Measurements from ENCODE around the gene CDC42SE1.

CDC42SE1 gene

DNA sequence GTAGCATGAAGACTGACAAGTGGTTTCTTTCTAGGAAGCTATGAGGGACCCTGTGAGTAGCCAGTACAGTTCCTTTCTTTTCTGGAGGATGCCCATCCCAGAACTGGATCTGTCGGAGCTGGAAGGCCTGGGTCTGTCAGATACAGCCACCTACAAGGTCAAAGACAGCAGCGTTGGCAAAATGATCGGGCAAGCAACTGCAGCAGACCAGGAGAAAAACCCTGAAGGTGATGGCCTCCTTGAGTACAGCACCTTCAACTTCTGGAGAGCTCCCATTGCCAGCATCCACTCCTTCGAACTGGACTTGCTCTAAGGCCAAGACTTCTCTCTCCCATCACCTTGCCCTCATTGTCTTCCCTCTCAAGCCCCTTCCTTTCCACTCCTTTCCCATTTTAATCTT, 7.8 kb upstream of the CDC42SE1 start:
- no peaks in the 10 kb centered on the region for H3K79me2 ChIP-seq (ENCODE audit: insufficient read depth, low read length)
- no peaks in the 10 kb centered on the region for H3K9me3 ChIP-seq (ENCODE audit: low read length)
- no peaks in the 10 kb centered on the region for H3K36me3 ChIP-seq (ENCODE audit: insufficient read depth, low read length)
- no peaks in the 10 kb centered on the region for H3K9me2 ChIP-seq (ENCODE audit: low read depth, low read length)
- H3K4me2 ChIP-seq (ENCODE audit: low read length): no peak overlapping the region
- no peak overlapping the region for H3K4me3 ChIP-seq (ENCODE audit: low read depth, low read length, poor library complexity, severe bottlenecking)
- no peaks in the 10 kb centered on the region for H3K27me3 ChIP-seq (ENCODE audit: insufficient read depth, low read length)
- 0 out of 2 replicates have a peak, but pooled peaks cover 11% of the 10 kb centered on the region for H3F3A ChIP-seq (ENCODE audit: insufficient read depth, low read length)
- H3K4me1 ChIP-seq (ENCODE audit: insufficient read depth, low read length, severe bottlenecking): peaks cover 24% of the 10 kb centered on the region
- TF ChIP-seq EZH2 (IDR thresholded peaks at IDR 0.05; ENCODE audit: borderline replicate concordance, low read length): no peak
- TF ChIP-seq CTCF (IDR thresholded peaks at IDR 0.05; ENCODE audit: low read length): no peak
- H3K9ac ChIP-seq (ENCODE audit: low read length): no peak overlapping the region
- no peaks in the 10 kb centered on the region for H4K20me1 ChIP-seq (ENCODE audit: insufficient read depth, low read length)
- no peak overlapping the region for H2AFZ ChIP-seq (ENCODE audit: low read length)
- H3K27ac ChIP-seq (ENCODE audit: low read depth, low read length, poor library complexity, severe bottlenecking): no peak overlapping the region

- Histone ChIP-seq H3K79me2 (ENCODE audit: insufficient read depth, low read length) (no peaks in the 10 kb centered on the region; the same call in 1 of the 2 replicates), H3K9me2 (ENCODE audit: low read depth, low read length) (no peaks in the 10 kb centered on the region), H3K27ac (ENCODE audit: low read depth, low read length, poor library complexity, severe bottlenecking) (peak overlapping the region; percentile 3), H4K20me1 (ENCODE audit: insufficient read depth, low read length) (no peaks in the 10 kb centered on the region), H3K4me1 (ENCODE audit: insufficient read depth, low read length, severe bottlenecking) (peaks cover 31% of the 10 kb centered on the region), H3K36me3 (ENCODE audit: insufficient read depth, low read length) (no peaks in the 10 kb centered on the region), H3K9ac (ENCODE audit: low read length) (no peak overlapping the region), H3K4me3 (ENCODE audit: low read depth, low read length, poor library complexity, severe bottlenecking) (no peak overlapping the region), H3K4me2 (ENCODE audit: low read length) (no peak overlapping the region), H3K9me3 (ENCODE audit: low read length) (no peaks in the 10 kb centered on the region), H3K27me3 (ENCODE audit: insufficient read depth, low read length) (no peaks in the 10 kb centered on the region), H3F3A (ENCODE audit: insufficient read depth, low read length) (0 out of 2 replicates have a peak, but pooled peaks cover 14% of the 10 kb centered on the region), H2AFZ (ENCODE audit: low read length) (no peak overlapping the region)
- TF ChIP-seq EZH2 (IDR thresholded peaks at IDR 0.05; ENCODE audit: borderline replicate concordance, low read length) (no peak), CTCF (IDR thresholded peaks at IDR 0.05; ENCODE audit: low read length) (no peak)
Observed at GRCh38 chr1:151065089-151065645, 5.7 kb upstream of the CDC42SE1 start.

- no peaks in the 10 kb centered on the region for H3K9me2 ChIP-seq (ENCODE audit: low read depth, low read length)
- no peaks in the 10 kb centered on the region for H3K27me3 ChIP-seq (ENCODE audit: insufficient read depth, low read length)
- TF ChIP-seq EZH2 (IDR thresholded peaks at IDR 0.05; ENCODE audit: borderline replicate concordance, low read length) (no peak), CTCF (IDR thresholded peaks at IDR 0.05; ENCODE audit: low read length) (no peak)
- H3K36me3 ChIP-seq (ENCODE audit: insufficient read depth, low read length): no peaks in the 10 kb centered on the region
- H2AFZ ChIP-seq (ENCODE audit: low read length): no peak overlapping the region
- H3K4me1 ChIP-seq (ENCODE audit: insufficient read depth, low read length, severe bottlenecking): peaks cover 31% of the 10 kb centered on the region
- H3K9ac ChIP-seq (ENCODE audit: low read length): no peak overlapping the region
- H3F3A ChIP-seq (ENCODE audit: insufficient read depth, low read length): 0 out of 2 replicates have a peak, but pooled peaks cover 5% of the 10 kb centered on the region
- H3K79me2 ChIP-seq (ENCODE audit: insufficient read depth, low read length): peaks cover 19% of the 10 kb centered on the region; the same call in 1 of the 2 replicates
- H4K20me1 ChIP-seq (ENCODE audit: insufficient read depth, low read length): no peaks in the 10 kb centered on the region
- no peak overlapping the region for H3K27ac ChIP-seq (ENCODE audit: low read depth, low read length, poor library complexity, severe bottlenecking)
- H3K4me3 ChIP-seq (ENCODE audit: low read depth, low read length, poor library complexity, severe bottlenecking): no peak overlapping the region
- no peak overlapping the region for H3K4me2 ChIP-seq (ENCODE audit: low read length)
- no peaks in the 10 kb centered on the region for H3K9me3 ChIP-seq (ENCODE audit: low read length)
Observed at GRCh38 chr1:151062741-151063371, 3.4 kb upstream of the CDC42SE1 start.
